ENCODE data around the gene LRP1B.

The LRP1B gene

DNA sequence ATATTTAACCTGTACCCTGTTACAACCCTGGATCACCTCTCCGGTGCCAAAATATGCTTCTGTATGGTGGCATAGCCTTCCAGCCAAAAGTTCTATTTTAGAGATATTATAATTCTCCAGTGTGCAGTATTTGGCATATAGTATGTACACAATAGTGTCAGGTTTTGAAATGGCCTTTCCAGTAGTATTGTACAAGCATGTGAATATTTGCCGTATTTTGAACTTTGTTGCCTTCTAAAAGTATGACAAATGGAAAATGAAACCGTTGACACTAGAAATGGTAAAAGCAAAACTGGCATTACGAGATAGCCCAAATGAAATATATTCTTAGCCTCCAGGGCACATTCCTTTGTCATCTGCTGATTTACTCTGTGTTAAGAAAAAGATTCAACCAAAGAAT lies 431.2 kb downstream of the LRP1B start:
- no peak for DNase-seq (ENCODE audit: low read depth in 2 of 2, low spot score in 1 of 2)

DNA sequence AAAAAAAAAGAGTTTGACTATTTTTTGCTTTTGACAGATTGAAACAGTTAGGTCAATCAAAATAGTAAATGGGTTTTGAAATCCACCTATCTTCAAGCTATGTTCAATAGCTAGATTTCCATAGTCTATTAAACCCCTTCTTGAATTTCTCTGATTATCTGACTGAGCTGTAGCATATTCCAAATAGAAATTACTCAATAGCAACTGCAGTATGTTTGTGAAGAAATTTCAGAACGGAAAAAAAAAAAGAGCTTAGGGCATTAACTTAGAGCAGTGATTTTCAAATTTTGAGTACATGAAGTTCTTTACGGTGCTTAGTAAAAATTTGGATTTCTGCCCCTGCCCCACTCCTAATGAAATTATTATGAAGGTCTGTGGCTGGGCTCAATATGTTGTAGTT lies 432.3 kb downstream of the LRP1B start:
- no peak for DNase-seq (ENCODE audit: low read depth in 2 of 2, low spot score in 1 of 2)

DNA sequence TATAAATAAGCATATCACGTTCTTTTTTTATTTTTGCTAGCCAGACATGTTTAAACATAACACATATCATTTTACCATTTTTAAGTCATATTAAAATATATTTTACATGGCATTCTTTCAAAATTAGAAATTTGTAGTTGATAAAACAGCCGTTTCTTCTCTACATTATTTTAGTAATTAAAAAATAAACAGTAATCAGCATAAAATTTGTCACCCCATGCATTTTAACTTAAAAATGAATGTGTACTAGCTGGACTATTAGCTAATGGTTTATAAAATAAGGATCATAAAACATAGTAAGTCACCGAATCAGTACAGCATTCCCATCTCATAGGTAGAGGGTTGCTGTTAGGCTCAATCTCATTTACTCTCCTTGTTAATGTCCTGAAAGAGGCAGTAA lies 433.8 kb downstream of the LRP1B start:
- no peak for DNase-seq (ENCODE audit: low read depth in 2 of 2, low spot score in 1 of 2)

DNA sequence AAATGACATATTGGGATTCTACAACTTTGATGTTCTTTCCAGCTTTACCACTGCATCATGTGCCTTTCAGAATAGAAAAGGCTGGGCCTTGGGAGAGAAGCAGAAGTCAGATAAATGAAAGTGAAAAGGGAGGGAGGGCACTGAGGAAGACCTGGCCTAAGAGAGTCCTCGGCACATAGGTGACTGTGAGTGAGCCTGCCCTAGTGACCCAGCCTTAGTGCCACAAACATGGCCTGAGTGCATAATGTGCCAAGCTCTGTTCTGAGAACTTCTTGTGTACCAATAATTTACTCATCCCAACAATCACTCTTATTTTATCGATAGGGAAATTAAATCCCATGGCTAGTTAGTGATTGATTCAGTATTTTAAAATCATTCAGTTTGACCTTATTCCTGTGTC lies 436.6 kb downstream of the LRP1B start:
- no peak for DNase-seq (ENCODE audit: low read depth in 2 of 2, low spot score in 1 of 2)

DNA sequence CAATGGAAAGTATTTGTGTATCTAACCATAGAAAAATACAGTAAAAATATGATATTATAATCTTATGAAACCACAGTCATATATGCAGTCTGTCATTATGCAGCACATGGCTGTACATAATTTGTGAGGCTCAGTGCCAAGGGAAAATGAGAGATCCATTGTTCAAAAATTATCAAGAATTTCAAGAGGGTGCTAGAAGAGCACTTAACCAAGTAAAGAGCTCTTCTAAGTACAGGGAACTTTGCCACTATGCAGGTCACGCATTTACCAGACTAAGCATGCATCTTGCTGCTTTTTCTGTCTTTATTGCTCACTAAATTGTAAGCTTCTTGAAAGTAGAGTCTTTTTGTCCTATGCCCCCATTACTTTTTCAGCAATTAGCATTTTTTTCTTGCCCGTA lies 438.0 kb downstream of the LRP1B start:
- no peak for DNase-seq (ENCODE audit: low read depth in 2 of 2, low spot score in 1 of 2)

DNA sequence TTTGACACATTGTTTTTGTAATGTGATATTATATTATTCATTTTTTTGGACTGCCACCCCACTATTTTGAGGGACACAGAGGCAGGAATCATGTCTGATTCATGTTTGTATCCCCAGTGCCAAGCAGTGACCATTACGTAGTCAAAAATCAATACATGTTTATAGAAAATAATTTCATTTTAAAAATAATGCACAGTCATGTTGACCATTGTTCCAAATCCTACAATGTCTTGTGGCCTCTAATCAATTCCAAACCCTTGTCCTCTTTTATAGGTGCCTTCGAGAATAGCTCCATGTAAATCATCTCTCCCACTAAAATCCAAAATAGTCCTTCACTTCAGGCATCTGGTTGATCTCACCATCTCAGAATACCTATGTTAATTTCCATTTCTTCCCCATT lies 454.7 kb downstream of the LRP1B start:
- no peak for DNase-seq (ENCODE audit: low read depth in 2 of 2, low spot score in 1 of 2)

DNA sequence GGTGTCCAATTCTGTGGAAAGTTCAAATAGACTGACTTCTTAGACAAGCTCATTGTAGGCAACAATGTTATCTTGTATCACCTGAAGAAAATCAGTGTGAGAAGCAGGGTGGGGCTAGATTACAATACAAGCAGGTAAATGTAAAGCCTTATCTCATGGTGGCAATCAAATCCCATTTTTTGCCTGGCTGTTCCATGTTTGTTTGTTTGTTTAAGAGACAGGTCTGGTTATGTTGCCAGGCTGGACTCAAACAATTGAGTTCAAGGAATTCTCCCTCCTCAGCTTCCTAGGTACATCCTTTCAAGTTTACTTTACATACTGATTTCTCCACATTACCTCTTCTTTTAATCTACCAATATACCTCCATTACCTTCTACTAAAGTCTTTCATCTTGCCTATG lies 464.6 kb downstream of the LRP1B start:
- DNase-seq (ENCODE audit: low read depth in 2 of 2, low spot score in 1 of 2): no peak

DNA sequence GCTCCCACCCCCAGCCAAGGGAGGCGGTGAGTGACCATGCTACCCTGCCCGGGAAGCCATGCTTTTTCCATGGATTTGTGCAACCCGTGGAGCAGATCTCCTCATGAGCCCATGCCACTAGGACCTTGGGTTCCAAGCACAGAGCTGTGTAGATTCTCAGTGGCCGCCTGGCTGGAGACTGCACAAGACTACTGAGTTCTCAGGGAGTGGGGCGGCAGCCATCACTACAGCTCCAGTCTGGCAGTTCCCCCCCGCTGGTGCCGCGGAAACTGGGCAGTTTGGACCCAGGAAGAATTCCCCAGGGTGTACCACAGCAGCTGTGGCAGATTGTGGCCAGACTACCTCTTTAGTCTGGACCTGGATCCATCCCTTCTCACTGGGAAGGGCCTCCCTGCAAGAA lies 470.6 kb downstream of the LRP1B start:
- no peak for DNase-seq (ENCODE audit: low read depth in 2 of 2, low spot score in 1 of 2)

DNA sequence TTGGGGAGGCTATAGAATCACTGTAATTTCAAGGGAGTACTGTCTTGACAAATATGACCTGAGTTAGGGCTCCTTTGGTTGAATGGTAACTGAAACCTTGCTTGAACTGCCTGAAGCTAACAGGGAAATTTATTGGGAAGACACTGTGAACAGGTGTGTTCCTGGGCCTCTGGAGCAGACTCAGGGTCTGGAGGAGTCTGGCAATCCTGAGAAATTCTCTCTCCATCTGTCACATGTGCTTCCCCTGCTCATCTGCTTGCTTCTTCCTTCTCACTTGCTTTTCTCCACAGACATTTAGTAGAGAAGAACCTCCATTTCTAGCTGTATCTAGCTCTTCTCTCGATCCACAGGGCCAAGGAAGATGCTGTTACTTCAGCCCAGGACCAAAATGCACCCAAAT lies 476.5 kb downstream of the LRP1B start:
- no peak for DNase-seq (ENCODE audit: low read depth in 2 of 2, low spot score in 1 of 2)

DNA sequence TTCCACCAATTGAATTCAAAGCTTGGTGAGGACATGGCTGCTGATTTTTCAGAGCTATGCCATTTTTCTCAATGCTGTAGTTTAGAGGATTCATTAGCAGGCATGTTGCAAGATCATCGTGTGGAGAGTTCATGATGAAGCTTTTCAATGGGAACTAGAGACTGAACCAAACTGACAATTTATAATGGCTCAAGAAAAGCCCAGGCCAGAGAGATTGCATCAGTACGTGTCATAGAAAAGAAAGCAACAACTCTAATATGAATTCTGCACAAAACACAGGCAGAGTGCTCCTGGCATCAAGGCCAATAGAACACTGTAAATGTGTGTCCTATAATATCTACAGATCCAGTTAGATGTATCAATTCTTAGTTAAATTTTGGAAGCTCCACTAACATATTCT lies 477.6 kb downstream of the LRP1B start:
- no peak for DNase-seq (ENCODE audit: low read depth in 2 of 2, low spot score in 1 of 2)

DNA sequence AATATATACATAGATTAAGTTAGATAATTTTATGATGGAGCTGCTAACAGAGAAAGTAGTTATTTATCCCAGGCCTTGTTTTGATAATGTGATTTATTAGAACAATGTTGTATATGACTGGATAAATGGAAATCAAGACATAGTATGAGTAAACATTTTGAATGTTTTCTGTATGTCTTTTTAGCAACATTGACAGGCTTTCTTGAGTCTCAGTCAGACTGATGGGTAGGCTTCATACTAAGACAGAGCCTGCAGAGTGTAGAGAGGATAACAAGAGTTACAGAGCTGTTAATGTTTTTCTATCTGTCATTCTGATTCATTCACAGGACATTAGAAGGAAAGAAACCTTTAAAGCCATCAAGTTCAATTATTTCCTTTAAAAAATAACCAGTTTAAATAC lies 478.5 kb downstream of the LRP1B start:
- DNase-seq (ENCODE audit: low read depth in 2 of 2, low spot score in 1 of 2): no peak

DNA sequence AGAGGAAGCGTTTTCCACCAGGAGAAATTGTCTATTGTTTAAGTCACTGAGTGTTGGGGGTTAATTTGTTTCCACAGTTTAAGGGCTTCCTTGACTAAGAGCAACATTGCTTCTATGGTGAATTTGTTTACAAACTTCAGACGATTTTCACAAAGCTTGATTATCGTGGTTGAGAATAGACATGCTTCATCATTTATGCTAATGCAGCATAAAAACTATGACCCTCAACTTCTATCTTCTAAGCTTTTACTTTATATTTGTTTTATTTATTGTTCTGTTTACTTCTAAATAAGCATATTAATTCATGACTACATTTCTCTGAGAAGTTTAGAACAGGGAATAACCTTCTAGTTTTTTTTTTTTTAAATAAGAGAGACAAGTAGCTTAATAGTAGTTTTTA lies 483.5 kb downstream of the LRP1B start:
- DNase-seq (ENCODE audit: low read depth in 2 of 2, low spot score in 1 of 2): no peak

DNA sequence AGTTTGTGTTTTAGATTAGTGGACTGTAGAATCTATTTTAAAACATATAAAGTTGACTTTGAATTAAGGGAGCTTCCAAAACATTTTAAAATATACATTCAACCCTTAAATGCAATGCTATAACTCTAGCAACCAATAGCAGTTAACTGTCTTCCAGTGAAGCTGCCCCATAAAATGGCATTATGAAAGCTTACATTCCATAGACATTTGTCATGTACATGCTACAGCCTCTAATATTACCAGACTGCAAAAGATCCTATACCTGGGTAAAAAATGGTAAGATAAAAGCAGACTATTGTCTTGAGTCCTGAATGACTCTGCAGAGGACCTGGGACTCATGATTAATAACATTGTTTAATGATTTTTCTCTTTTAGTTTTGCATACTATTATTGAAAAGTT lies 489.4 kb downstream of the LRP1B start:
- DNase-seq (ENCODE audit: low read depth in 2 of 2, low spot score in 1 of 2): no peak

DNA sequence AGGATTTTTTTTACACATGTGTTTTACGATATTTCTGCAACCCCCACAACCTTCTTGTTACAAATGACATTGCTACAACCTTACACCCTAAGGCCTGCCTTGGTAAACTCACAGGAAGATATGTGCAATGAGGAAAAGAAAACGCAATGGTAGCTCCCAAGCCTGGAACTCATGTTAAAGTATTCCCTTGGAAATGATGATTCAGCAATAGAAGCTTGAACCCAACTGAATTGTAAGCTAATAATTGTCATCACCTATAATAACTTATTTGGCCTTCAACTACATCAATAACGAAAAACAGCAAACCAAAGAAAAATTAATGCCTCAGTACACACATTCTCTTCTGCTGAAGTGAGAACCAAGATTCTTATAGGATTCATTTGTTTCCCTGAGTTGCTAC lies 491.0 kb downstream of the LRP1B start:
- DNase-seq (ENCODE audit: low read depth in 2 of 2, low spot score in 1 of 2): no peak

DNA sequence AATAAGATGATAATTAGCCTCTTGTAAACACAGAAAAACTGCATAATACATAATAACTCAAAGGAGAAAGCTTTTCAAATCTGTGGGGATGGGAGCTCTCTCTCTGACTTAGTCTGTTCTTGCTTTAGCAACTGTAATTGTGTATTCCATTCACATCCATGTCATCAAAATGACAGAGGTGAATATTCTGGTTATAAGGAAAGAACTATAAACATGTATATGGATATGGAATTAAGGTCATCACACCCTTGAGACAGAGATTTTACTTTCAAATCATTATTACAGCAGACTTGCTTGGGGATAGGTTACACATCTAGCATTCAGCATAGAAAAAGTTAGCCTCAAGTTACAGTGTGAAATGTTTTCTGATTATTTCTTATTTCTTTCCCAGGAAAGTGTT lies 497.7 kb downstream of the LRP1B start:
- DNase-seq (ENCODE audit: low read depth in 2 of 2, low spot score in 1 of 2): no peak

DNA sequence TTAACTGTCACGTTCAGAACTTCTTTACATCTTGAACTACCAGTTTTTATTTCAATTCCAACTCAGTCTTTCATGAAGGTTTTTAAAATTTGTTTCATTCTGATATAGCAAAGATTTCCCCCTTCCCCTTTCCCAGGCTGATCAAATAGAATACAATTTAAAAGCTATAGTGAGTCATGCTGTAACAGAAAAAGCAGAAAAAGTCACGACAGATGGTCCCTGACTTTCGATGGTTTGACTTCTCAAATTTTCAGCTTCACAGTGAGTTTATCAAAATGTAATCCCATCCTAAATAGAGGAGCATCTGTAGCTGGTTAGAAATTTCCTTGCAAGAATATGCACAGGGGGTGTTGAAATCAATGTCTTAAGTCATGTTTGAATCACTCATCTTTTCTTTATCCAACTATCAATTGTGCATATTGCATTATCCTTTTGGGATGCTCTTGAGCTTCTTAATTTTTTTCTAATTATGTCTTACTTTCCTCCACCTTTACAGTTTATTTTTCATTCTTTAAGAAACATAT lies 500.3 kb downstream of the LRP1B start:
- no peak for DNase-seq (ENCODE audit: low read depth in 2 of 2, low spot score in 1 of 2)

DNA sequence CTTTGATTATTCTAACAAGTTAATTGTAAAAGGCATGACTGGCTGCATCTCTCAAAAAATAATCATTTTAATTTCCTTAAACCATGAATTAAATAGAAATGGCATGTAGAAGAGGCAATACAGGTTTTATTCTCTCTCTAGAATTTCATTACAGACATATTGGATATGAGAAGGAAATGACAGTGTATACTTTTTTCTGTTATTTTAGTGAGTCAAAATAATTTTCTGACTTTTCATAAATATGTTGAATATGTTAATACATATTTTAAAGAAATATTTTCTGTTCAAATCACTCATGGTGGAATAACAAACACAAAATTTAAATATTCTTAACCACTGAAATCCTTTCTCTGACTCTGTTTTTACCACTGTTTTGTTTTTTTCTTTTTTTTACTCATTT lies 510.4 kb downstream of the LRP1B start:
- no peak for DNase-seq (ENCODE audit: low read depth in 2 of 2, low spot score in 1 of 2)

DNA sequence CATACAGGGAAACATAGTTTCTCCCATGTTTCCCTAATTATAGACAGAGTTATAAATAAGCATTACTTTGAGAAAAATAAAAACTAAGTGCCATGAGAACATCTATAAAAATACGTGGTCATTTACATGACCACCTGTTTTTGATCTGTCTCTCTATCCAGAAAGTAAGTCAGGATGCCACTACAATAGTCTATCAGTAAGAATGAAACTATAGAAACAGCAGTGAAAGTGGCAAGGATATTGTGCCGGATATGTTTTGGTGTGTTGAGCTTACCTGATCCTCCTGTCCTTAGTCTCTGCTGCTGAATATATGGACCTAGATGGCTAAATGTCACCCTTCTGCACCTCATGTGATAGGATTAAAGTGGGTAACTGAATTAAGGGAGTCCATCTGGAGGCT lies 512.4 kb downstream of the LRP1B start:
- no peak for DNase-seq (ENCODE audit: low read depth in 2 of 2, low spot score in 1 of 2)

DNA sequence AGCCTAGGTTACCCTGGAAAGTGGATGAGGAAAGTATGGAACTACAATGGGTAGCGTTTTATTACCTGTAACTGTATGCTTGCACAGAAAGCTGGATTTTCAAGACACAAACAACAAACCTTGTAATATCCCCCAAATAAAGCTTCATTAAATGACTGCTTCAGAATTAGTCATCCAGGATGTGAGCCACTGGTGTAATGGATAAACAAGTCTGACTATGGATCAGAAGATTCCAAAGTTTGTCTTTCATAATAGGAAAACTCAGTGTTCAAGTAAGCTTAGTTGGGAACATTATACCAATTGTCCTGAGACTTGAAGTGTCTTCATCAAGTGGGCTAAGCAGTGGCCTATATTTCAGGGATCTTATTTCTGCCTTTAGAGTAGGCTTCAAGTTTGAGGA lies 518.8 kb downstream of the LRP1B start:
- no peak for DNase-seq (ENCODE audit: low read depth in 2 of 2, low spot score in 1 of 2)

DNA sequence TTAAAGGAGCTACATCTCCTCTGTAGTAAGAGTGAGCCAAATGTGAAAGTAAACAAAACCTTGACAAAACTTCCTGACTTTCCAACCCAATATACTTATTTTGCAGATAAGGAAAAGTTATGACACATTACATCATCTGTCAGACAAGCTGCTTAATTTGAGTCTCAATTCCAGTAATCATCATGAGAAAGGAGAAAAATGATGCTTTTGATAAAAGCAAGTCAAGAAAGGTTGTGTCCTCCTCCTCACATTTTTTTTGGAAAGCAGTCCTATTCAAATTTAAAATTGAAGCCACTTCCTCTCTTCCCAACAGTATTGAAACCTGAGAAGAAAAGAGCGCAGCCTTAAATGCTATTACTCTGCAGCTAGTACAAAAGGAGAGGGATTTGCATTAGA lies 519.6 kb downstream of the LRP1B start:
- no peak for DNase-seq (ENCODE audit: low read depth in 2 of 2, low spot score in 1 of 2)

DNA sequence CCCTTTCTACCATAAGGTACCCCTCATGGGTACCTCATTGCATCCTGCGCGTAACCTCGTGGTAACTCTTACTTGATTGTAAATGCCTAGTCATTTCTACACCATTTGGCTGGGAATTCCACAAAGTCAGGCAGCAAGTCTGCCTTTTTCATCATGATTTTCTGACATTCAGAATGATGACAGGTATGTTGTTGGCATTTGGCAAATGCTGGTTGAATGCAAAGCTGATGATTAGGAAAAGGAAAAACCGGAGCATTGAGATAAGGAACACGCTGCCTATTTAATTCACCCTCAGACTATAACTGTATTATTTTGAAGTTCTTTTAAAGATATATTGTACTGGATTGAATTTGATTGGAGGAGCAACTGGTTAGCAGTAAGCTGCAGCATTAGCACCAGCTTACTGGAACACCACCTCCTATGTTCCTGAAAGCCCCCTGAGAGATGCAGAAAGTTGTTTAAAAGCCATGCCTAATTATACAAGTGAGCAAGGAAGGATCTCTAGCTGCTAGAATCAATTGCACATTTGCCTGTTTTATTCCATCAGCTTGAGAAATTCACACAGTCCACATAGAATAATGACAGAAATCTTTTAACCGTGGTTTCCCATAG lies 520.1 kb downstream of the LRP1B start:
- no peak for DNase-seq (ENCODE audit: low read depth in 2 of 2, low spot score in 1 of 2)

DNA sequence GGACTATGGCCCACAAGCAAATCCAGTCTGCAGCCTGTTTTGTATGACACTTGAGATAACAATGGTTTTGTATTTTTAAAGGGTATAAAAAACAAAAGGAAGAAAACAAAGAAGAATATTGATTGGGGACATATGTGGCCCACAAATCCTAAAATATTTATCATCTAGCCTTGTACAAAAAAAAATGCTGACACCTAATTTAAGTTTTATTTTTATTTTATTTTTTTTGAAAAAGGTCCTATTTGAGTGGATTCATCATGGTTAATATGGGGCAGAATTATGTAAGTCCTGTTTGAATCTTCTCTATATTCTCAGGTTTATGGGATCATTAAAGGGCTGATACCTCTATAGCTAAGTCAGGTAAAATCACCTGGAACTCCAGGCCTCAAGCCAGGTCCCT lies 525.7 kb downstream of the LRP1B start:
- DNase-seq (ENCODE audit: low read depth in 2 of 2, low spot score in 1 of 2): no peak

DNA sequence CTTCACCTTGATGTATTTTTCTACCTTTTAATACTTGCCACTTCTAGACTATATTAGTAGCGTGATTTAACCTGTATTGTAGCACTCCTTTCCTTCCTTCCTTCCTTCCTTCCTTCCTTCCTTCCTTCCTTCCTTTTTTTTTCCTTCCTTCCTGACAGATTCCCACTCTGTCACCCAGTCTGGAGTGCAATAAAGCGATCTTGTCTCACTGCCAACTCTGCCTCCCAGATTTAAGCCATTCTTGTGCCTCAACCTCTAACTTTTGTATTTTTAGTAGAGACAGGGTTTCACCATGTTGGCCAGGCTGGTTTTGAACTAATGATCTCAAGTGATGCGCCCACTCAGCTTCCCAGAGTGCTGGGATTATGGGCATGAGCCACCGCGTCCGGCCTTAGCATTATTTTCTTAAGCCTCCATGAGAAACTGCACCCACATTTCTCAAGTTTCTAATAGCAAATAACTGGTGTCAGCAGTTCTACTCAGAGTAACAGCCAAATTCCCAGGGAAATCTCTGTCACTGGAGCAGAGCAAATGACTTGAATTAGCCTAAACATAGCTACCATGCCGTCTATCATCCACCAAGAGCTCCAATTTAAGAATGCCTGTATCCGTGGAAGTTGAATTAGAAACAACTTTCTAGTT lies 529.2 kb downstream of the LRP1B start:
- DNase-seq (ENCODE audit: low read depth in 2 of 2, low spot score in 1 of 2): no peak

Measured in stimulated activated CD8-positive, alpha-beta memory T cell treated with anti-CD3 and anti-CD28 coated beads, Interleukin-4, amount 100 ng/mL, for 1 hour (primary cell).